ENCODE measurements around the gene RAET1G. TPM values are rescaled to one million over a fixed set of nuclear protein-coding genes. Genes with fewer than 3 reads are reported as not detected.
"Not testable (repeated sequence)": the region's sequence is repeated elsewhere in the genome, so short reads cannot be mapped to it uniquely, and the experiment has no call there.

Gene RAET1G
- total RNA-seq, 1 donor from 2014 or later, result 0.53 TPM

GRCh38 chr6:149909701-149910470 is 13.0 kb downstream of the RAET1G start:
- no peak overlapping the region for H3K27ac Mint-ChIP-seq
- no peak for DNase-seq (ENCODE audit: extremely low spot score, unreplicated experiment)
- TF ChIP-seq, protein P1, sequence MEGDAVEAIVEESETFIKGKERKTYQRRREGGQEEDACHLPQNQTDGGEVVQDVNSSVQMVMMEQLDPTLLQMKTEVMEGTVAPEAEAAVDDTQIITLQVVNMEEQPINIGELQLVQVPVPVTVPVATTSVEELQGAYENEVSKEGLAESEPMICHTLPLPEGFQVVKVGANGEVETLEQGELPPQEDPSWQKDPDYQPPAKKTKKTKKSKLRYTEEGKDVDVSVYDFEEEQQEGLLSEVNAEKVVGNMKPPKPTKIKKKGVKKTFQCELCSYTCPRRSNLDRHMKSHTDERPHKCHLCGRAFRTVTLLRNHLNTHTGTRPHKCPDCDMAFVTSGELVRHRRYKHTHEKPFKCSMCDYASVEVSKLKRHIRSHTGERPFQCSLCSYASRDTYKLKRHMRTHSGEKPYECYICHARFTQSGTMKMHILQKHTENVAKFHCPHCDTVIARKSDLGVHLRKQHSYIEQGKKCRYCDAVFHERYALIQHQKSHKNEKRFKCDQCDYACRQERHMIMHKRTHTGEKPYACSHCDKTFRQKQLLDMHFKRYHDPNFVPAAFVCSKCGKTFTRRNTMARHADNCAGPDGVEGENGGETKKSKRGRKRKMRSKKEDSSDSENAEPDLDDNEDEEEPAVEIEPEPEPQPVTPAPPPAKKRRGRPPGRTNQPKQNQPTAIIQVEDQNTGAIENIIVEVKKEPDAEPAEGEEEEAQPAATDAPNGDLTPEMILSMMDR (conservative IDR thresholded peaks at IDR 0.05), result no peak
- no peak overlapping the region for H3K4me3 Mint-ChIP-seq
- H3K36me3 Mint-ChIP-seq, result no peaks in the 10 kb centered on the region
- H3K4me1 Mint-ChIP-seq (ENCODE audit: unreplicated experiment), result no peaks in the 10 kb centered on the region
- peaks cover 5% of the 10 kb centered on the region for H3K9me3 Mint-ChIP-seq
- peaks cover 39% of the 10 kb centered on the region for H3K27me3 Mint-ChIP-seq

- not testable (repeated sequence) for H3K4me1 Mint-ChIP-seq (ENCODE audit: unreplicated experiment); H3K4me3 Mint-ChIP-seq; H3K36me3 Mint-ChIP-seq; H3K9me3 Mint-ChIP-seq; DNase-seq (ENCODE audit: extremely low spot score, unreplicated experiment); H3K27ac Mint-ChIP-seq
- peaks cover 25% of the 10 kb centered on the region for H3K27me3 Mint-ChIP-seq
These were observed 14.4 kb downstream of the RAET1G start for GRCh38 chr6:149908480-149908879.

DNA sequence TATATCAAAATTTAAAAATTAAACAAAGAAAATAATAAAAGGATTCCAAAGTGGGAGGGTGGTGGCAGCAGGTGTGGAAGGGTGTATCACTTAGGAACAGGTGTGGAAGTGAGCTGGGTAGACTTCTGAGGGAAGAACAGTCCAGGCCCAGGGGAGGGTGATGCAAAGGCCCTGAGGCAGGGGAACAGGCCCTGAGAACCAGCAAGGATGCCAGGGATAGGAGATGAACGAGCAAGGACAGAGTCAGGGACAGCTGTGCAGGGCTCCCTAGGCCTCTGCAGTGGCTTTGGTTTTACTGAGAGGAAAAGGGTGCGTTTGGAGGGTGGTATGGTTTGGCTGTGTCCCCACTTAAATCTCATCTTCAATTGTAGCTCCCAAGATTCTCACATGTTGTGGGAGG is 15.6 kb downstream of the RAET1G start:
- Mint-ChIP-seq H3K27ac (no peak overlapping the region), H3K27me3 (peaks cover 18% of the 10 kb centered on the region), H3K9me3 (peaks cover 5% of the 10 kb centered on the region), H3K4me3 (no peak overlapping the region), H3K4me1 (ENCODE audit: unreplicated experiment) (no peaks in the 10 kb centered on the region), H3K36me3 (no peaks in the 10 kb centered on the region)
- TF ChIP-seq, protein P1 (conservative IDR thresholded peaks at IDR 0.05), result no peak
- DNase-seq (ENCODE audit: extremely low spot score, unreplicated experiment), result no peak

DNA sequence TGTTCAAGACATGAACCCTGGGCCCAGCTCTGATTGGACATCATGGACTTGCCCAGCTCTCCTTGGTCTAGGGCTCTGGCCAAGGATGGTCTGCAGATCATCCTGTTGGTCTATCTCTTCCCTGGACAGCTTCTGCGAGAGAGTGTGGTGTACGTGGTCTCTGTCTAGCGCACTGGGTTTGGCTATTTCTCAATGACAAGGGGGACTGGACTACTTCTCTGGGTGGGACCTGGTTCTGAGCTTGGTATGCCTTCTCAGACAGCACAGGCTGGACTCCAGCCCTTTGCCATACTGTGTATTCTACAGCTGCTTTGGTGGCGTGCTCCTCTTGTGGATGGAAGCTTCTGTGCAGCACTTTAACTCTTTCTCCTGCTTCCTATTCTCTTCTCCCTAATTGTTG is 16.5 kb downstream of the RAET1G start:
- DNase-seq (ENCODE audit: extremely low spot score, unreplicated experiment), result no peak
- Mint-ChIP-seq H3K4me1 (ENCODE audit: unreplicated experiment) (no peaks in the 10 kb centered on the region), H3K4me3 (no peak overlapping the region), H3K36me3 (no peaks in the 10 kb centered on the region), H3K9me3 (peaks cover 5% of the 10 kb centered on the region), H3K27me3 (peaks cover 22% of the 10 kb centered on the region), H3K27ac (no peak overlapping the region)
- TF ChIP-seq, protein P1 (conservative IDR thresholded peaks at IDR 0.05), result no peak

GRCh38 chr6:149905911-149906371 is 17.0 kb downstream of the RAET1G start:
- no peak for DNase-seq (ENCODE audit: extremely low spot score, unreplicated experiment)
- Mint-ChIP-seq H3K27me3 (peaks cover 19% of the 10 kb centered on the region), H3K9me3 (peaks cover 5% of the 10 kb centered on the region), H3K4me1 (ENCODE audit: unreplicated experiment) (no peaks in the 10 kb centered on the region), H3K36me3 (no peaks in the 10 kb centered on the region), H3K27ac (no peak overlapping the region), H3K4me3 (no peak overlapping the region)
- TF ChIP-seq, protein P1 (conservative IDR thresholded peaks at IDR 0.05), result no peak

DNA sequence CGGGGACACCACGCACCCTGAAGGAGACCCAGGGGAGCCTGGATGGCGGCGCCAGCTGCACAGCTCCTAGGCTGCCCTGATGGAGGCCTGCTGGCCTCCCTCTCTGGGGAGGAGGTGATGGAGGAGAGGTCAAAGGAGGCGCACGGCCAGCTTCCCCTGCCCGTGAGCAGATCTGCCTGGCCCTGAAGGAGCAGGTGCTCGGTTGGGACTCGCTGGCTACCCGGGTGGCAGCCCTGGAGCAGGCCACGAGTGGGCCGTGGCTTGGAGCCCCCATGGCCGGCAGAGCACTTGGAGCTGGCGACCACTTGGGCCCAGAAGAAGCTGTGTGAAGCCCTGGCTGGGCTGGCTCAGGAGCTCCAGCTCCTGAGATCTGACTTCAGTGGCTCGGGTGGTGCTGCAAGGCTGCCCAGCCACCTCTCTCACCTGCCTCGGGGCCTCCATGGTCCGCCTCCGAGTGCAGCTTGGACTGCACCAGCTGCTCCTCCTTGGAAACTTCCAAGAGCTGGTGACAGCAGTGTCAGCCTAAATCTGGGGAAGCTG is 17.5 kb downstream of the RAET1G start:
- TF ChIP-seq, protein P1 (conservative IDR thresholded peaks at IDR 0.05), result no peak
- peaks cover 5% of the 10 kb centered on the region for H3K9me3 Mint-ChIP-seq
- no peaks in the 10 kb centered on the region for H3K36me3 Mint-ChIP-seq
- no peak overlapping the region for H3K27ac Mint-ChIP-seq
- peak; percentile 49 for DNase-seq (ENCODE audit: extremely low spot score, unreplicated experiment)
- H3K27me3 Mint-ChIP-seq, result peaks cover 18% of the 10 kb centered on the region
- no peaks in the 10 kb centered on the region for H3K4me1 Mint-ChIP-seq (ENCODE audit: unreplicated experiment)
- no peak overlapping the region for H3K4me3 Mint-ChIP-seq

All from type B pancreatic cell (in vitro differentiated cells).